ENCODE data around the gene OR11L1.

OR11L1 gene

GRCh38 chr1:247833601-247834000 is 8.1 kb downstream of the OR11L1 start:
- TF ChIP-seq CTCF (IDR thresholded peaks at IDR 0.05; ENCODE audit: low read depth, low read length, missing control alignments), result no peak
- DNase-seq, result no peak
- Histone ChIP-seq H3K27me3 (replicated peaks) (no peaks in the 10 kb centered on the region), H3K4me3 (ENCODE audit: low read depth, low read length) (no peak overlapping the region), H3K27ac (no peak overlapping the region), H3K36me3 (replicated peaks) (no peaks in the 10 kb centered on the region)
- in situ Hi-C loops (cut with HindIII; ENCODE audit: low pct_ligation_motif_present, low sequenced_read_pairs), result no loop called here

DNA sequence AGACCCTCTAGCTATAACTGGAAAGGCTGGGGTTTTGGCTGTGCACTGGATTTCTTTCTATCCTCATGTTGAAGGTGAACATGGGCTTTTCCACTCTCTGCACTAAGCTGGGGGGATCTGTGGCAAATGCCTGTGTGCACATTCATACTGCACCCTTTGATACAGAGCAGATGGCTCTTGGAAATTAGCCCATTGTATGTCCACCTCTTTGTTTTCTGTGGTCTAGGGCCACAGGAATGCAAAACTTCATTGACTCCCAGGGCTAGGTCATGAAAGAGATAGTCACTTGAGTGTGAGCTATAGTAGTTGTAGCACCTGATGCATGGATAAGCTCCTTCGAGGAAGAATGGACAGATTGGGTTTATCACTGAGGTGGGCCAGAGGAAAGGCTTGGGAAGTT is 12.0 kb downstream of the OR11L1 start:
- H3K27ac ChIP-seq, result no peak overlapping the region
- in situ Hi-C loops (cut with HindIII; ENCODE audit: low pct_ligation_motif_present, low sequenced_read_pairs), result no loop called here
- no peak overlapping the region for H3K4me3 ChIP-seq (ENCODE audit: low read depth, low read length)
- DNase-seq, result no peak
- TF ChIP-seq CTCF (IDR thresholded peaks at IDR 0.05; ENCODE audit: low read depth, low read length, missing control alignments), result no peak
- H3K27me3 ChIP-seq (replicated peaks), result no peaks in the 10 kb centered on the region
- H3K36me3 ChIP-seq (replicated peaks), result no peaks in the 10 kb centered on the region

GRCh38 chr1:247825362-247825761 is 16.3 kb downstream of the OR11L1 start:
- DNase-seq, result no peak
- Histone ChIP-seq H3K27me3 (replicated peaks) (no peaks in the 10 kb centered on the region), H3K36me3 (replicated peaks) (no peaks in the 10 kb centered on the region), H3K4me3 (ENCODE audit: low read depth, low read length) (no peak overlapping the region), H3K27ac (no peak overlapping the region)
- in situ Hi-C loops (cut with HindIII; ENCODE audit: low pct_ligation_motif_present, low sequenced_read_pairs), result no loop called here
- TF ChIP-seq CTCF (IDR thresholded peaks at IDR 0.05; ENCODE audit: low read depth, low read length, missing control alignments), result no peak

DNA sequence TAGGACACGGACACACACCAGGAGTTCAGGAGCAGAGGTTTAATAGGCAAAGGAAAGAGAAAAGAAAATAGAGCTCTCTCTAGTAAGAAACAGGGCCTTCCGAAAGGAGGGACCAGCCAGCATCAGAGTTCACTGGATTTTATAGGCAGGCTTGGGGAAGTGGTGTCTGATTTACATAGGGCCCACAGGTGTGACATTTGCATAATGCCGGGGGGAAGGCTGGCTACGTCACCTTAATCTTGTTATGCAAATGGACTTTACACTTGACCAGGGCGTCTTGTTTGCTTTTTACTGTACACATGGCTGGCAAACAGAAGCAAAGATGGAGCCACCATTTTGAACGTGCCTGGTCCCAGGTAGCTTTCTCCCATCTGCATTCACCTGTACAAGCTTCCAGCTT is 17.7 kb downstream of the OR11L1 start, which contains the start of gene OR14A16:
Gene OR14A16, minus strand, starts transcription at position 97 of the 400 bp plus-strand sequence. CDS start 8,390 bp downstream, outside the sequence.
- in situ Hi-C loops (cut with HindIII; ENCODE audit: low pct_ligation_motif_present, low sequenced_read_pairs), result no loop called here

GRCh38 chr1:247822060-247822459 is 19.6 kb downstream of the OR11L1 start:
- no peak for DNase-seq
- TF ChIP-seq CTCF (IDR thresholded peaks at IDR 0.05; ENCODE audit: low read depth, low read length, missing control alignments), result no peak
- in situ Hi-C loops (cut with HindIII; ENCODE audit: low pct_ligation_motif_present, low sequenced_read_pairs), result no loop called here
- Histone ChIP-seq H3K27ac (no peak overlapping the region), H3K36me3 (replicated peaks) (no peaks in the 10 kb centered on the region), H3K27me3 (replicated peaks) (no peaks in the 10 kb centered on the region), H3K4me3 (ENCODE audit: low read depth, low read length) (no peak overlapping the region)

More for the DNA sequence above, 17.7 kb downstream of the OR11L1 start, which contains the start of gene OR14A16:
- H3K27ac ChIP-seq, result no peak within 1 kb of the TSS
- H3K4me3 ChIP-seq (ENCODE audit: low read depth, low read length), result no peak within 1 kb of the TSS
- no peaks in the 10 kb centered on the region for H3K36me3 ChIP-seq (replicated peaks)
- no peak for DNase-seq
- TF ChIP-seq CTCF (IDR thresholded peaks at IDR 0.05; ENCODE audit: low read depth, low read length, missing control alignments), result no peak
- no peaks in the 10 kb centered on the region for H3K27me3 ChIP-seq (replicated peaks)

DNA sequence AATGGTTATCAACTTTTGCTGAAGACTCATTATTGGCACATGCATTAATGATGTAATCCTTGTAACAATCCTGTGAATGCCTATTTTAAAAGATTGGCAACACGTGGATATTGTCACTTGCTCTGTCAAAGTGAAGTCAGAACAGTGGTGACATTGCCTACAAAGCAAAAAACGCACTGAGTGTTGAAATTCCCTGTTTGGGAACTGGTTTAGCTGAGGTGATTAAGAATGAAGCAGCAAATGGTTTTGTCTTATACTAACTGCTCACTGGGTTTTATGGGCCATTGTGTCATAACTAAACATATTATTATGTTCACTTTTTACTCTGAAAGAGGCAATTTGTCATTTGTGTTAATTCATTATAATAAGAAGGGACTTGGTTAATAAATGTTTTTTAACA is 29.1 kb downstream of the OR11L1 start:
- Histone ChIP-seq H3K27ac (no peak overlapping the region), H3K36me3 (replicated peaks) (no peaks in the 10 kb centered on the region), H3K27me3 (replicated peaks) (no peaks in the 10 kb centered on the region), H3K4me3 (ENCODE audit: low read depth, low read length) (no peak overlapping the region)
- DNase-seq, result no peak
- in situ Hi-C loops (cut with HindIII; ENCODE audit: low pct_ligation_motif_present, low sequenced_read_pairs), result no loop called here
- TF ChIP-seq CTCF (IDR thresholded peaks at IDR 0.05; ENCODE audit: low read depth, low read length, missing control alignments), result no peak

Data from brain microvascular endothelial cell (primary cell).